Natural killer cell (primary cell): Measurements from ENCODE around the gene SLBP. TPM values are rescaled to one million over a fixed set of nuclear protein-coding genes. Genes with fewer than 3 reads are reported as not detected.

Experiments used
- ATAC-seq, 3 donors: fragments of 150-1000 bp in 2 of 3; fragments of 200-7000 bp in 1 of 3; cut with Tn5 transposase; 1 replicate in 1 of 3; 2 replicates in 2 of 3; pipeline ENCODE4 v1.10.0; 2021; ENCODE audit warnings: mild to moderate bottlenecking in 2 of 3, moderate library complexity in 2 of 3
- DNase-seq, 2 donors: peaks; one replicate each; pipeline versions ENCODE4 v3.0.0 to v3.0.0-alpha.2; 2013 to 2021; ENCODE audit warnings: mixed read lengths in 1 of 2
- H3K27ac ChIP-seq: one replicate; pipeline ENCODE4 v1.5.1; 2013; ENCODE audit warnings: mild to moderate bottlenecking, low read length
- H3K27me3 ChIP-seq: one replicate; pipeline ENCODE4 v1.6.1; 2013; ENCODE audit warnings: low read length; ENCODE audit not compliant: control insufficient read depth, insufficient read depth
- H3K36me3 ChIP-seq: one replicate; pipeline ENCODE4 v1.6.1; 2013; ENCODE audit warnings: low read length; ENCODE audit not compliant: control insufficient read depth, insufficient read depth
- H3K4me1 ChIP-seq: one replicate; pipeline ENCODE4 v1.6.1; 2013; ENCODE audit warnings: low read length; ENCODE audit not compliant: control insufficient read depth, insufficient read depth
- H3K4me3 ChIP-seq: one replicate; pipeline ENCODE4 v1.5.1; 2013; ENCODE audit warnings: low read length
- H3K9me3 ChIP-seq: one replicate; pipeline ENCODE4 v1.6.1; 2013; ENCODE audit warnings: low read length; ENCODE audit not compliant: control insufficient read depth, insufficient read depth
- H3K27ac Mint-ChIP-seq, 2 donors: one replicate each; pipeline ENCODE4 v1.8.0; 2022; ENCODE audit warnings: mild to moderate bottlenecking in 2 of 2, mixed read lengths in 2 of 2, moderate library complexity in 1 of 2
- H3K27me3 Mint-ChIP-seq, 2 donors: one replicate each; pipeline ENCODE4 v1.8.0; 2022; ENCODE audit warnings: low read depth in 2 of 2, mixed read lengths in 2 of 2
- H3K36me3 Mint-ChIP-seq: one replicate; pipeline ENCODE4 v1.8.0; 2022; ENCODE audit warnings: mixed read lengths
- H3K4me1 Mint-ChIP-seq, 2 donors: one replicate each; pipeline ENCODE4 v1.8.0; 2022; ENCODE audit warnings: mixed read lengths in 2 of 2
- H3K4me3 Mint-ChIP-seq: one replicate; pipeline ENCODE4 v1.8.0; 2022; ENCODE audit warnings: mild to moderate bottlenecking, moderate library complexity, mixed read lengths
- H3K9me3 Mint-ChIP-seq, 2 donors: one replicate each; pipeline ENCODE4 v1.8.0; 2022; ENCODE audit warnings: mixed read lengths in 2 of 2
- CTCF ChIP-seq: fragments of 200-600 bp; IDR thresholded peaks from one replicate; pipeline ENCODE4 v1.8.0; 2022; ENCODE audit warnings: antibody characterized with exemption
- WGBS: methylation state at CpG from one replicate; pipeline ENCODE4 v1.1.7; 2013; ENCODE audit warnings: missing lambda C conversion rate; ENCODE audit not compliant: insufficient coverage; 5-methylcytosine and 5-hydroxymethylcytosine counted together
- intact Hi-C: fragments of 100-400 bp; cut with micrococcal nuclease; formaldehyde crosslinking; loops from one replicate; pipeline ENCODE4 v1.14.2; 2022
- total RNA-seq, 4 donors: library from RNA; stranded (reverse); fragments of 120-200 nt in 1 of 4; gene quantifications; one replicate each; pipeline versions ENCODE4 v1.2.3 to v1.2.4, GENCODE V29; 2013 to 2022

SLBP gene
- total RNA-seq, 3 donors from 2014 or later (not counting 1 experiment from before 2014, with no cell fraction given) = 29.5 to 38.8 (median 38.6) TPM

- H3K36me3 Mint-ChIP-seq = no peaks in the 10 kb centered on the region
- no peaks in the 10 kb centered on the region for H3K9me3 Mint-ChIP-seq
- intact Hi-C loops = loop anchor here (5.0 kb wide), 1 partner anchor 38 kb away; the partner anchor contains the start of genes TACC3 and TMEM129
- Histone ChIP-seq H3K36me3 (no peaks in the 10 kb centered on the region), H3K27me3 (no peaks in the 10 kb centered on the region), H3K4me1 (peaks cover 17% of the 10 kb centered on the region), H3K9me3 (no peaks in the 10 kb centered on the region), H3K4me3 (peak overlapping the region; percentile 21), H3K27ac (no peak overlapping the region)
- H3K27me3 Mint-ChIP-seq = no peaks in the 10 kb centered on the region
- no peak overlapping the region for H3K27ac Mint-ChIP-seq
- peaks cover 7 to 11% of the 10 kb centered on the region in 2 donors for H3K4me1 Mint-ChIP-seq
- ATAC-seq = no peak
- 33% methylated on average over 66 of the region's 66 CpGs for WGBS
- no peak for TF ChIP-seq CTCF
- DNase-seq = peak in 1 of 2 donors; percentile 95
- peak overlapping the region; percentile 57 for H3K4me3 Mint-ChIP-seq
Observed at GRCh38 chr4:1684506-1685234, 27.4 kb downstream of the SLBP start.

GRCh38 chr4:1683736-1684505, 28.2 kb downstream of the SLBP start, which contains the start of gene FAM53A:
Gene FAM53A, minus strand, starts transcription at chr4:1684313. Its CDS starts 15,572 bp downstream, at chr4:1668741.
- peaks cover 7 to 11% of the 10 kb centered on the region in 2 donors for H3K4me1 Mint-ChIP-seq
- no peak for TF ChIP-seq CTCF
- H3K27me3 ChIP-seq = no peaks in the 10 kb centered on the region
- H3K4me3 ChIP-seq = peak within 1 kb of the TSS; percentile 48
- H3K36me3 ChIP-seq = no peaks in the 10 kb centered on the region
- ATAC-seq (peak; percentile 93 to 98 (median 96)), DNase-seq (peak; percentile 39 to 94)
- peak within 1 kb of the TSS; percentile 90 for H3K4me3 Mint-ChIP-seq
- peak within 1 kb of the TSS; percentile 49 for H3K27ac ChIP-seq
- H3K4me1 ChIP-seq = peaks cover 17% of the 10 kb centered on the region
- under 1% methylated on average over 118 of the region's 118 CpGs for WGBS
- H3K27me3 Mint-ChIP-seq = no peaks in the 10 kb centered on the region
- intact Hi-C loops = loop anchor here (5.0 kb wide), 1 partner anchor 38 kb away; the partner anchor contains the start of genes TACC3 and TMEM129
- peak within 1 kb of the TSS; percentile 79 to 82 for H3K27ac Mint-ChIP-seq
- no peaks in the 10 kb centered on the region for H3K9me3 ChIP-seq
- H3K9me3 Mint-ChIP-seq = no peaks in the 10 kb centered on the region
- no peaks in the 10 kb centered on the region for H3K36me3 Mint-ChIP-seq

GRCh38 chr4:1683261-1683735, 28.8 kb downstream of the SLBP start:
- peaks cover 7 to 11% of the 10 kb centered on the region in 2 donors for H3K4me1 Mint-ChIP-seq
- peak overlapping the region; percentile 79 to 82 for H3K27ac Mint-ChIP-seq
- Histone ChIP-seq H3K36me3 (no peaks in the 10 kb centered on the region), H3K9me3 (no peaks in the 10 kb centered on the region), H3K27ac (peak overlapping the region; percentile 49), H3K4me1 (peaks cover 17% of the 10 kb centered on the region), H3K27me3 (no peaks in the 10 kb centered on the region), H3K4me3 (peak overlapping the region; percentile 48)
- TF ChIP-seq CTCF = no peak
- H3K4me3 Mint-ChIP-seq = peak overlapping the region; percentile 90
- ATAC-seq (no peak), DNase-seq (peak in 1 of 2 donors; percentile 56)
- WGBS = 4% methylated on average over 13 of the region's 13 CpGs
- no peaks in the 10 kb centered on the region for H3K36me3 Mint-ChIP-seq
- no peaks in the 10 kb centered on the region for H3K9me3 Mint-ChIP-seq
- no peaks in the 10 kb centered on the region for H3K27me3 Mint-ChIP-seq
- intact Hi-C loops = loop anchor here (5.0 kb wide), 1 partner anchor 39 kb away; the partner anchor contains the start of genes TACC3 and TMEM129
